Measurements from ENCODE around the gene CCND2. TPM values are rescaled to one million over a fixed set of nuclear protein-coding genes. Genes with fewer than 3 reads are reported as not detected.
A peak's percentile ranks its signal among the peaks of the same experiment; 100 is the strongest.
"Not testable (repeated sequence)": the region's sequence is repeated elsewhere in the genome, so short reads cannot be mapped to it uniquely, and the experiment has no call there.

The CCND2 gene
- total RNA-seq = 100 to 1,000 TPM in 1 of 2 donors, 10 to 100 TPM in 1; 97.7 to 106 TPM
- long read RNA-seq, full-length matches to known transcripts = 20 of 22 reads
- long read RNA-seq, partial matches to known transcripts = 0 of 22 reads
- long read RNA-seq, other reads (novel, unspliced or antisense) = 2 of 22 reads

DNA sequence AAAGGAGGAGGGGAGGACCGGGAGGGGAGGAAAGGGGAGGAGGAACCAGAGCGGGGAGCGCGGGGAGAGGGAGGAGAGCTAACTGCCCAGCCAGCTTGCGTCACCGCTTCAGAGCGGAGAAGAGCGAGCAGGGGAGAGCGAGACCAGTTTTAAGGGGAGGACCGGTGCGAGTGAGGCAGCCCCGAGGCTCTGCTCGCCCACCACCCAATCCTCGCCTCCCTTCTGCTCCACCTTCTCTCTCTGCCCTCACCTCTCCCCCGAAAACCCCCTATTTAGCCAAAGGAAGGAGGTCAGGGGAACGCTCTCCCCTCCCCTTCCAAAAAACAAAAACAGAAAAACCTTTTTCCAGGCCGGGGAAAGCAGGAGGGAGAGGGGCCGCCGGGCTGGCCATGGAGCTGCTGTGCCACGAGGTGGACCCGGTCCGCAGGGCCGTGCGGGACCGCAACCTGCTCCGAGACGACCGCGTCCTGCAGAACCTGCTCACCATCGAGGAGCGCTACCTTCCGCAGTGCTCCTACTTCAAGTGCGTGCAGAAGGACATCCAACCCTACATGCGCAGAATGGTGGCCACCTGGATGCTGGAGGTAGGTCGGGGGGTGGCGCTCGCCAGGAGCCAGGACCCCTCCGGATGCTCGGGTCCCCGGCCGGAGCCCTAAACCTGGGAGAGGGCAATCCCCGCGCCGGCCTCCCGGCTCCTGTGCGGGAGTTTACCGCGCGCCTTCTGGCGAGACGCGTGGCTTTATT is at the start of gene CCND2:
CCND2 (plus strand) TSS at position 111 of the 744 bp plus-strand sequence; CDS start at position 390, 279 bp downstream.
- peak; percentile 89 to 96 for DNase-seq
- intact Hi-C loops (cut with DNase I, micrococcal nuclease) = loop anchor here in 1 of 2 donors (5.0 to 10.0 kb wide), 3 partner anchors 157 to 399 kb away; partner anchors contain the start of gene PARP11
- ATAC-seq = peak; percentile 59

DNA sequence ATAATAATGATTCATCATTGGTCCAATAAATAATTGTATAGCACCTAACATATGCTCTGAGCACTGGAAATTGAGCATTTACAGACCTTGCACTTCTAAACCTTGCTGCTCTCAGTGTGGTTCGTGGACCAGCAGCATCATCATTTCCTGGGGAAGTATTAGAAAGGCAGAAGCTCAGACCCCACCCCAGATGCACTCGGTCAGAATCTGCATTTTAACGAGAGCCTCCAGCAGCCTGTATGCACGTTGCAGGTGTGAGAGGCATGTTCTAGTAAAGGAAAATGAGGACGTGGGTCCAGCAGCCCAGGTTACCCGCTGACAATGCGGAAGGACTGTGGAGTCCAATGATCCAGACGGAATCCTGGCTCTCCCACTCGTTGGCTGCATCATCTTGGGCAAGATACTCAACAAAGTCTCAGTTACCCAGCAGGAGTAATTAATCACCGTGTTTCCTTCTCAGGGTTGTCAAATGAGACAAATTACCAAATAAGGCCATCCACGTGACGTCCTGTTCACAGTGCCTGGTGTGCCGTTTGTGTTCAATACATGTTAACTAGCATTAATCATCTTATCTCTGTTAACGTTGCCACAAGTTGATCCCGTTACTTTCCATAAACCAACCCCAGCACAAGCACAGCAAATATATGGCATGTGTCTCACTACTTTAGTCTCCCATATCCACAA is 49.2 kb upstream of the CCND2 start:
- no peak for DNase-seq
- intact Hi-C loops (cut with DNase I, micrococcal nuclease) = no loop called here
- ATAC-seq = no peak

DNA sequence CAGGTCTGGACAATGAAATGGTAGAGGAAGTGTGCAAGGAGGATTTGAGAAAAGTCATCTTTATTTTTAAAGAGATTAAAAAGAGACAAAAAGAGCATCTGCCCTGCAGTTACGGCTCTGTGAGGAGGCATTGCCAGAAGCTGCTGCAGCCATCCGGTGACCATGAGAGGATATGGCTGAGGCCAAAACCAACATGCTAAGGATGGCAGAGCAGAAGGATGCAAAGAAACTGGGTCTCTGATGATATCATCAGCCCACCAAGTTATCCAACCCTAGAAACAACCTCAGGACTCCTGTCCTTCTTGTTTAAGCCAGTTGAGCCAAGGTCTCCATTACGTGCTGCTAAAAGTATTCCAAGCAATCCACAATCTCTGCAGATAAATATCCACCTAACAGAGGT is 48.0 kb upstream of the CCND2 start:
- intact Hi-C loops (cut with DNase I, micrococcal nuclease) = no loop called here
- no peak for DNase-seq
- ATAC-seq = no peak

DNA sequence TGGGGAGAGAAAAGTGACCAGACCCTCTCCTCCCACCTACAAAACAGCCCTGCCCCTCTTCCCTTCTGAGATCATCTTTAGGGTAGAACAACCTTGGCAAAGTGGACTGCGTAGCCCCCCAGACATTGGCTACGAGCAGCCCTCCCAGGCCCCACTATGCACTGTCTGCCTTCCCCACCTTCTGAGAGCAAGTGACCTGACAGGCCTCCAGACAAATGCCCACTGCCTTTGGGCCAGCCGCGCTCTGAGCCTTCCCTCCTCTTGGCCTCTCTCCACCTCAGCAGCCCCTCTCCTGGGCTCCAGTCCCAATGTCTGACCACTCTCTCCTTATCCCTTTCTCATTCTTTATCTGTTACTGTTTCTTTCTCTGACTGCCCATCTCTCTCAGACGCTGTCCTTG is 46.5 kb upstream of the CCND2 start:
- DNase-seq = no peak
- ATAC-seq = no peak
- intact Hi-C loops (cut with DNase I, micrococcal nuclease) = no loop called here

DNA sequence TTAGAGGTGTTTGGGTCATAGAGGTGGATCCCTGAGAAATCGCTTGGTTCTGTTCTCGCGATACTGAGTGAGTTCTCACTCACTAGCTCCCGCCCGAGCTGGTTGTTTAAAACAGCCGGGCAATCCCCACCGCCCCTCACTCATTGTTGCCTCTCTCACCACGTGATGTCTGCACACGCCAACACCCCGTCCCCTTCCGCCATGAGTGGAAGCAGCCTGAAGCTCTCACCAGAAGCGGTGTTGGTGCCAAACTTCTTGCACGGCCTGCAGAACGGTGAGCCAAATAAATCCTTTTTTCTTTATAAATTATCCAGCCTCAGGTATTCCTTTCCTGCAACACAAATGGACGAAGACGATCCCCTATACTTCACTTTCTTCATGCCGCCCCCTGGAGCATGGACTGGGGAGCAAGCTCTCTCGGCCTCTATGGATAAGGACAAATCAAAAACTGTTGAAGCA is 45.4 kb upstream of the CCND2 start:
- DNase-seq (no peak), ATAC-seq (no peak)
- intact Hi-C loops (cut with DNase I, micrococcal nuclease) = no loop called here

DNA sequence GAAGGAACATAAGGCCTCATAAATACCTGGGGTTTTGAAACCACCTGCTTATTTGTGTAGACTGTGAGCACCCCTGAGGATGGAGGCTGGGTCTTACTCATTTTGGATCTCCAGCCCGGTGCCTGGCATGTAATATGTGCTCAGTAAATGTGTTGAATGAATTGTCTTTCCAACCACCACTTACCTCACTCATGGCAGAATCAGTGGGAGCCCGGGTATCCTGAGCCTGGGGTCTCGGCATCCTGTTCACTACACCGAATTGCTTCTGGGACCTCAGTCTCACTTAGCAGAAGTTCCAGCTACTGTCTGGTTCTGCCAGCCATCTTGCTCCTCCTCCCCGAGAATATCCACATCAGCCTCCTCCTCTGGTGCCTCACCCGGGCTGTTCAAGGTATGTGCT is 43.0 kb upstream of the CCND2 start:
- no peak for DNase-seq
- no peak for ATAC-seq
- intact Hi-C loops (cut with DNase I, micrococcal nuclease) = no loop called here

DNA sequence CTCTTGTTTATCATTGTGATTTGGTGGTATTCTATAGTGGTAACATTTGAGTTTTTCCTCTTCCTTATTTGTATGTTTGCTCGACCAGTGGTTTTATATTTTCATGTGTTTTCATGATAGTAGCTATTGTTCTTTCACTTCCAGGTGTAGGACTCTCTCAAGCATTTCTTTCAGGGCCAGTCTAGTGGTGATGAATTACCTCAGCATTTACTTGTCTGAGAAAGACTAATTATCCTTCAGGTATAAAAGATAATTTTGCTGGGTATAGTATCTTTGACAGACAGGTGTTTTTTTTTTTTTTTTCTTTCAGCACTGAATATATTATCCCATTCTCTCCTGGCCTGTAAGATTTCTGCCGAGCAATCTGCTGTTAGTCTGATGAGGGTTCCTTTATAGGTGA is 35.0 kb upstream of the CCND2 start:
- DNase-seq = no peak
- intact Hi-C loops (cut with DNase I, micrococcal nuclease) = no loop called here
- no peak for ATAC-seq

DNA sequence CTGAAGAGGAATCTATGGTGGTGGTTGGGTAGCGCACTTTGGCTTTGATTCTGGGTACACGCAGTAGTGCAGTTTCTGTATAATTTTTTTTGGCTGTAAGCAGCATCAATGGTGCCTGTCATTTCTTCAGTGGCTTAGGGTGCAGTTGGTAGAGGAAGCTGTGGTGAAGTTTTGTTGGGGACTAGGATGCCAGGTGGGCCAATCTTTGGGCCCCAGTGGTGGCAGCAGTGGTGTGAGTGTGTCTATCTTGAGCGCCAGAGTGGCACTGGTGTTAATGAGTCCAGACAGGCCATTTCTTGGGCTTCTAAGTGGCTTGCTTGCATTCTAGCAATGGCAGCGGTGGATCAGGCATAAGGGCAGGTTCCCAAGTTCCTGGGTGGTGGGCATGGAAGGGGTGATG is 33.8 kb upstream of the CCND2 start:
- intact Hi-C loops (cut with DNase I, micrococcal nuclease) = no loop called here
- no peak for ATAC-seq
- DNase-seq = no peak

DNA sequence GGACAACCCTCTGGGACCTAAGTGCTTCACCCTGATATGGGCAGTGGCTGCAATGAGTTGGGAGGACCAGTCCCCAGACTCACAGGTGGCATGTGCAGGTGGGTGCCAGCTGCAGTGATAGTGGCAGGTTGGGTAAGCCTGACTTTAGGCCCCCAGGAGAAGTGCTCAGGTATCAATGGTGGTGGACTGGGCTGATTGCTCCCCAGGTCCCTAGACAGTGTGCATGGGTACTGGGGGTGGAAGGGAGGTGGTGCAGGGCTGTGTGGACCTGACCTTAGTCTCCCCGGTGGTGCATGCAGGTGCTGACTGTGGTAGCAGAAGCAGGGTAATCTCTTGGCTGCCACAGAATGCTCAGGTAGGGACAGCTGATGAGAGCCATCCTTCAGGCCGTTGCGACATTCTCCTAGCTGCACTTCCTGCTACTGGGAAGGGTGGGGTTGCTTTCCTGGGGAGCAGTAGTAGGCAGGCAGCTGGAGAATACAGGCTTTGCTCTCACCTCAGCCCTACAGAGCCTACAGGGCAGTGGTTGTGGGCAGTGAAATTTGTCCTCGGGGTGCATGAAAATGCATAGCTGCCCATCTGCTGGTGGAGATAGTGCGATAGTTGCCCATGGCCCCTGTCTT is 33.3 kb upstream of the CCND2 start:
- DNase-seq (peak in 1 of 2 donors; percentile 9), ATAC-seq (peak; percentile 89)
- intact Hi-C loops (cut with DNase I, micrococcal nuclease) = no loop called here

DNA sequence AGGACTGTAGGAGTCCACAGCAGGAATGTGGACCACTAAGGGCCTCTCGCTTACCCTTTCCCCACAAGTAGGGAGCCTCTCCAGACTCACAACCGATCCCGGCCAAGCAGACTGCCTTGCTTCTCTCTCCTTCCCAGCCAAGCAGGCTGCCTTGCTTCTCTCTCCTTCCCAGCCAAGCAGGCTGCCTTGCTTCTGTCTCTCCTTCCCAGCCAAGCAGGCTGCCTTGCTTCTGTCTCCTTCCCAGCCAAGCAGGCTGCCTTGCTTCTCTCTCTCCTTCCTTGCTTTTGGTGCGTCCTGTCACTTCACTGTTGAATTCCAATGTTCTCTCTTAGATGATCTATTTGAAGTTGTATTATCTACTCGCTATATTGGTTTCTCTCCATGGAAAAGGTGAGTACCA is 32.6 kb upstream of the CCND2 start:
- DNase-seq (no peak), ATAC-seq (no peak)
- intact Hi-C loops (cut with DNase I, micrococcal nuclease) = no loop called here

DNA sequence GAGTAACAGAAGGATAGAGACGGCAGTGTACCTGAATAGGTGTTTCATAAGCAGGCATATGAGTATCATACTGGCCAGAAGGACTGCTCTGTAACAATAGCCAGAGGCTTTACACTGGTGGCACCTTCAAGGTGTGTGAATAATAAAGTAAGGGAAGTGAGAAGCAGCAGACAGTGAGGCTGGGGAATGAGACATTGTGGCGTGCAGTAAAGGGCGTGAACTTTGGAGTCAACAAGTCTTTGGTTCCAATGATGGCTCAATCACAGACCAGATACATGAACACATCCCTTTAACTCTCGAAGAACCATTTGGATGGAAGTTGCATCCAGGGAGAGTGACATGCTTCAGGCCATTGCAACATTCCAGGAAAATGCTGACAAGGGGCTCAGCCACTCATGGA is 32.0 kb upstream of the CCND2 start:
- no peak for ATAC-seq
- intact Hi-C loops (cut with DNase I, micrococcal nuclease) = no loop called here
- DNase-seq = no peak

DNA sequence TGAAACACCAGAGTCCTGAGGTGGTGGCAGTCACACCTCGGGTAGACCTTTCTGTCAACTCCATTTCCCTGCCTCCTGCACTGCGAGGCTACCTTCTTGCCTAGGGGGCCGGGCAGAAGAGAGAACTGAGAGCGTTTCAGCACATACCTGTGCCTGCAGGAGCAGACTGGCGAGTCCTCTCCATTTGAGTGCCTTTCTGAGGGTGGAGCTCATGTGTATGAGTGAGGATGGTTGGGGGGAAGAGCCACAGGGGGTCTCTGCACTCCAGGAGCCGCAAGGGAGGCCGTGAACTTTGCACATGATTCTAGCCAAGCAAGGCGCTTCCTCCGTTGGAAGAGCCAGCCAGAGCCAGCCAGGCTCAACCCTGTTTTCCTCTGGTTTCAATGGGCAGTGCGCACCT is 31.0 kb upstream of the CCND2 start:
- DNase-seq = no peak
- ATAC-seq = no peak
- intact Hi-C loops (cut with DNase I, micrococcal nuclease) = no loop called here

DNA sequence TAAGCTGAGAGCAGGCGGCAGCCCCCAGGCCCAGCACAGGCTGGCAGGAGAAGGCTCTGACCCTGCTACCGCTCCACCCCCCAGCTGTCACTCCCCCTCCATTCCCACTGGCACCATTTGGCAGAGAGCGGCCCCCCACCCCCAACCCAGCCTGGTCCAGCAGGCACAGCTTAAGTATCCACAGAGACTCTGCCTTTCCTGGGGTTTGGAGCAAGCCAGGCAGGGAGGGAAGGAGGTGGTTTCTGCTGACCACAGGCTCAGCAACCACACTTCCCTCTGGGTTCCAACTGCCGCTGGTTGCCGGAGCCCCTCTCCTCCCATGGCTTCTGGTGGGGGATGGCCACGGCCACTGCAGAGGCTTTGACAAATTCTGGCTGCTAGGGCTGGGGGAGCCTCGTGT is 30.5 kb upstream of the CCND2 start:
- DNase-seq (no peak), ATAC-seq (no peak)
- intact Hi-C loops (cut with DNase I, micrococcal nuclease) = no loop called here

DNA sequence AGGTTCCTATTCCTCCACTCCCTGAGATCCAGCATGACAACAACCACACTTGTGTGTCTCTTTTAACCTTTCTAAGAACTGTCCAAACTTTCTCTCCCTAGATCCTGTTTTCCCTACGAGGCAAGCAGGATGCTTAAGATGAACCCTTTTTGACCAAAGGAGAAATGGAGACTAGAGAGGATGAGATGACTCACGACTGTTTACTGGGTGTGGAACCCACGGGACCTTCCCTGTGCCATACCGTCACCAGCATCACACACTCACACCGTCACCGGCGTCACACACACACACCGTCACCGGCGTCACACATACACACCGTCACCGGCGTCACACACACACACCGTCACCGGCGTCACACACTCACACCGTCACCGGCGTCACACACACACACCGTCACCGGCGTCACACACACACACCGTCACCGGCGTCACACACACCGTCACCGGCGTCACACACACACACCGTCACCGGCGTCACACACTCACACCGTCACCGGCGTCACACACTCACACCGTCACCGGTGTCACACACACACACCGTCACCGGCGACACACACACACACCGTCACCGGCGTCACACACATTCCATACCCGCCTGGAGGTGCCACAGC is 30.0 kb upstream of the CCND2 start:
- intact Hi-C loops (cut with DNase I, micrococcal nuclease); DNase-seq; ATAC-seq: not testable (repeated sequence)

DNA sequence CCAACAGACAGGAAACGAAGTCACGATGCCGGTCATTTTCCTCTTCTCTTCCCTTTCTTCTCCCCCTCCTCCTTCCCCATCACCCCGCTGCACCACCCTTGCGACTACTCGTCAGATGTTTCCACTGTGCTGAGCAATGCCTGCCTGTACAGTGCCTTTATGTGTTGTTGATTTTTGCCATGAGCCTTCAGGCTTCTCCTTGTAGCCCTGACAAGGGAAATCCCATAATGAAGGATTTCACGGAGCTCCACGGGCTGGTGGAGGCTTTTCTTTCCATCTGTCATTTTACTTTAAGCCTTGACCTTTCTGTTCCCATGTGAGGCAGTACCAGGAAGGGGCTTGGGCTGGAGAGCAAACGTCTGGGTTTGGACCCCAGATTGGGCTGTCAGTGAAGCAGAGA is 28.7 kb upstream of the CCND2 start:
- DNase-seq (no peak), ATAC-seq (no peak)
- intact Hi-C loops (cut with DNase I, micrococcal nuclease) = no loop called here

DNA sequence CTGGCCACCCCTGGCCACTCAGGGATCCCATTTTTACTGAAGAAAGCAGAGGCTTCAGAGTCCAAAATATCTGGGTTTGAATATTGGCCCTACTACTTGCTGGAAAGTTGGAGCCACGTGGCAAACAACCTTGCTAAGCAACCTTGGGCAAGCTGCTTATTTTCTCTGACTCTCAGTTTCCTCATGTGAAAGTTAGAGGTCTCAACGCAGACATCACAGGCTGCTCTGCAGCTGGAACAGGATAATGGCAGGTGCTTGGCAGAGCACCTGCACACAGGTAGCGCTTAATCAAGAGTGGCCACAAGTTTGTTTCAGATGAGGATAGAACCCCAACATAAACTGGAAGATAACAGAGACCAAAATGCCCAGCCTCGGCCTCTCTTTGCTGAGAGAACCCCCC is 28.1 kb upstream of the CCND2 start:
- intact Hi-C loops (cut with DNase I, micrococcal nuclease) = no loop called here
- ATAC-seq (no peak), DNase-seq (no peak)

DNA sequence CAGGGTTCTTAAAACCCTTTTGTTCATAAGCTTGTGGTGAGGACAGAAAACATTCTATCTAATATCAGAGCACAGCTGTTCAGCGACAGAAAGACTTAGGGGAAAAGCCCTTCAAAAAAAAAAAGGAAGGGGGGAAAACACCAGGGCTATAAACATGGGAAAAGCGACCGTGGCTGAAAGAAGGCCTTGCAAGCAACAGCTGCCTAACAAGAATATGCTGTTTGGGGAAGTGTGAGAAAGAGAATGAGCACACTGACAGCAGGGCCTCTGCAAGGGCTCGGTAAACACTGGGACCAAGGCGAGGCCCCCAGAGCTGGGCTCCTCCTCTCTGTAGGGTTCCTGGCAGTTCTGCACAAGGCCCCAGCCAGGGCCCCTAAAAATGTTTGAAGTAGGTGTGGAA is 27.4 kb upstream of the CCND2 start:
- ATAC-seq = no peak

DNA sequence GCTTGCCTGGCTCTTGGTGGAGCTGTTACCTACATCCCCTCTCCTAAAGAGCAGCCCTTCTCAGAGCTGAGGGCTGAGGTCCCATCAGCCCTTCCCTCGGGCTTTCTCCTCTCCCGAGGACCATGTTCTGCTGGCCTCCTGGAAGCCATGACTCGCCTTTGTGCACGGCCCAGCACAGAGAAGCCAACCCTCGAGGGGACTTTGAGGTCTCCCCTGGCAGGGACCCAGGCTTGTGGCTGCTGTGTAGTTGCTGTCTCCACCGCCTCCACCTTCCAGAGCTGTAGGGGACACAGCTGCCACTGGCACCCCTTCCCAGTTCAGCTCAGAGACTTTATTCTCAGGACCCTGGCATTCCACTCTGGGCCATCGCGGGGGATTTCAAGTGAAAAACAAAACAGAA is 22.9 kb upstream of the CCND2 start:
- DNase-seq (no peak), ATAC-seq (no peak)
- intact Hi-C loops (cut with DNase I, micrococcal nuclease) = no loop called here

More for the DNA sequence above, 27.4 kb upstream of the CCND2 start:
- intact Hi-C loops (cut with DNase I, micrococcal nuclease) = no loop called here
- DNase-seq = no peak

DNA sequence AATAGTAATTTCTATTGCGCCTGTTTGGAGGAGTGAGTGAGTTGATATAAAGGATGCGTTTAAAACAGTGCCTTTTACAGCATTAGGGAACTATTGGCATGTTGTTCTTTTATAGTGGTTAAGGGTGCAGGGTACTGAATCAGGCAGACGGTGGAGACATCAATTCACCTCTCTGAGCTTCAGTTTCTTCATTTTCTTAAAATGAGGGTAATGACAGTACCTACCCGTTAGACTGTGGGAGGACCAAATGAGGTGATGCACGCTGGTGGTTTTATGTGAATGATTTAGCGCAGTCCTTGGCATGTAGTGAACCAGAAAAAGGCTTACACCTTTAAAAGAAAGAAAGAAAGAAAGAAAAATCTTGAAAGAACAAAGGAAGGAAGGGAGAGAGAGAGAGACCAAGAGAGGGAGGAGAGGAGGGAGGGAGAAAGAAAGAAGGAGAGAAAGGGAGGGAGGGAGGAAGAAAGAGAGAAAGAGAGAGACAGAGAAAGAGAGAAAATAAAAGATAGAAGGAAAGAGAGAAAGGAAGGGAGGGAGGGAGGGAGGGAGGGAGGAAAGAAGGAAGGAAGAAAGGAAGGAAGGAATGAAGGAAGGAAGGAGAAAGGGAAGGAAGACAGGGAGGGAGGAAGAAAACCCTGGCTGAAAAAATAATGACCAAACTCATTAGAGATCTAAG is 22.2 kb upstream of the CCND2 start:
- DNase-seq = no peak
- ATAC-seq = no peak
- intact Hi-C loops (cut with DNase I, micrococcal nuclease) = no loop called here
